Transverse colon (tissue), 4 donors: ENCODE measurements around the gene AKAP7. TPM values are rescaled to one million over a fixed set of nuclear protein-coding genes. Genes with fewer than 3 reads are reported as not detected.

Source experiments
- DNase-seq: peaks from one replicate; pipeline ENCODE4 v3.0.0-alpha.2; 2019
- H3K27ac ChIP-seq, 4 donors: fragments of 200-600 bp; sonication (generic); 2 replicates each; pipeline ENCODE4 v1.5.1; 2016 to 2018; ENCODE audit warnings: inconsistent platforms in 4 of 4
- H3K27me3 ChIP-seq: fragments of 200-600 bp; sonication (generic); 2 replicates; pipeline ENCODE4 v1.5.1; 2017; ENCODE audit warnings: inconsistent platforms
- H3K36me3 ChIP-seq, 4 donors: fragments of 200-600 bp; sonication (generic); 2 replicates each; pipeline ENCODE4 v1.5.1; 2017 to 2019; ENCODE audit warnings: inconsistent platforms in 4 of 4
- H3K4me1 ChIP-seq, 4 donors: fragments of 200-600 bp; sonication (generic); 2 replicates each; pipeline ENCODE4 v1.5.1; 2017 to 2020; ENCODE audit warnings: inconsistent platforms in 4 of 4
- H3K4me3 ChIP-seq, 4 donors: fragments of 200-600 bp; sonication (generic); 1 replicate in 1 of 4; 2 replicates in 3 of 4; pipeline versions ENCODE4 v1.5.1 to v1.6.1; 2017 to 2019; ENCODE audit warnings: inconsistent platforms in 4 of 4
- H3K9me3 ChIP-seq, 2 donors: fragments of 200-600 bp; sonication (generic); 2 replicates each; pipeline ENCODE4 v1.5.1; 2017 to 2019; ENCODE audit warnings: inconsistent platforms in 2 of 2
- CTCF ChIP-seq, 5 experiments: fragments of 200-600 bp in 3 of 5; fragments of 450-650 bp in 2 of 5; sonication (generic) in 3 of 5; IDR thresholded peaks; 1 replicate in 2 of 5; 2 replicates in 3 of 5; pipeline ENCODE4 v1.5.1; 2016 to 2017; ENCODE audit warnings: antibody characterized with exemption in 5 of 5, inconsistent platforms in 3 of 5, mild to moderate bottlenecking in 2 of 5, moderate library complexity in 1 of 5
- EP300 ChIP-seq: sonication (generic); formaldehyde crosslinking; IDR thresholded peaks from one replicate; pipeline ENCODE4 v1.6.1; 2017; ENCODE audit warnings: antibody characterized with exemption, low read depth
- POLR2A ChIP-seq: fragments of 450-650 bp; IDR thresholded peaks from one replicate; pipeline ENCODE4 v1.6.1; 2016; ENCODE audit warnings: antibody characterized with exemption, mild to moderate bottlenecking, moderate library complexity
- POLR2AphosphoS5 ChIP-seq, 3 donors: sonication (generic); formaldehyde crosslinking; IDR thresholded peaks; one replicate each; pipeline ENCODE4 v1.6.1; 2016; ENCODE audit warnings: antibody characterized with exemption in 3 of 3
- WGBS, 2 donors: methylation state at CpG; one replicate each; pipeline ENCODE4 v1.1.5; 2018; ENCODE audit warnings: low coverage in 1 of 2; 5-methylcytosine and 5-hydroxymethylcytosine counted together
- in situ Hi-C, 4 donors: fragments of 200-750 bp; cut with MboI; loops; one replicate each; pipeline versions ENCODE4 v1.15.0 to v1.15.1; 2017; ENCODE audit warnings: low sequenced_read_pairs in 3 of 4, low pct_ligation_motif_present in 1 of 4, low pct_unique_long_range_greater_than_20kb in 1 of 4
- intact Hi-C: fragments of 100-400 bp; cut with DNase I; formaldehyde crosslinking; loops from one replicate; pipeline ENCODE4 v1.15.1; 2023; ENCODE audit warnings: low total_unique reads
- total RNA-seq, 4 donors: library from RNA; depleted of rRNA; stranded (reverse); fragments of >200 nt; gene quantifications; one replicate each; pipeline ENCODE4 v1.1.0, GENCODE V29; 2016

Gene AKAP7
- total RNA-seq, 4 donors from 2014 or later: 4.9 to 19.1 (median 12.0) TPM

- Histone ChIP-seq H3K4me3 (no peak overlapping the region), H3K9me3 (no peaks in the 10 kb centered on the region), H3K27me3 (no peaks in the 10 kb centered on the region), H3K27ac (no peak overlapping the region), H3K36me3 (no peaks in the 10 kb centered on the region), H3K4me1 (no peaks in the 10 kb centered on the region)
- 85 to 90% methylated on average over 3 to 4 of the region's 4 CpGs for whole genome bisulfite sequencing, 2 donors
- in situ Hi-C loops (no loop called here), intact Hi-C loops (no loop called here)
- TF ChIP-seq CTCF (IDR thresholded peaks at IDR 0.05) (no peak), EP300 (no peak), POLR2A (no peak), POLR2AphosphoS5 (IDR thresholded peaks at IDR 0.05) (no peak)
- DNase-seq: no peak
These were observed 130.7 kb downstream of the AKAP7 start for GRCh38 chr6:131265939-131266338.

- H3K27me3 ChIP-seq: no peaks in the 10 kb centered on the region
- no peak overlapping the region for H3K4me3 ChIP-seq
- intact Hi-C loops (no loop called here), in situ Hi-C loops (no loop called here)
- H3K36me3 ChIP-seq: no peaks in the 10 kb centered on the region
- no peak overlapping the region for H3K27ac ChIP-seq
- no peak for DNase-seq
- WGBS, 2 donors: 93 to 95% methylated on average over 5 of the region's 5 CpGs
- no peaks in the 10 kb centered on the region for H3K9me3 ChIP-seq
- no peaks in the 10 kb centered on the region for H3K4me1 ChIP-seq
- TF ChIP-seq EP300: no peak
- TF ChIP-seq POLR2A: no peak
- TF ChIP-seq POLR2AphosphoS5 (IDR thresholded peaks at IDR 0.05): no peak
- TF ChIP-seq CTCF (IDR thresholded peaks at IDR 0.05): no peak
These were observed 133.0 kb downstream of the AKAP7 start for GRCh38 chr6:131268303-131268702.

- H3K27ac ChIP-seq: no peak overlapping the region
- intact Hi-C loops (no loop called here), in situ Hi-C loops (no loop called here)
- no peaks in the 10 kb centered on the region for H3K9me3 ChIP-seq
- H3K4me1 ChIP-seq: no peaks in the 10 kb centered on the region
- no peaks in the 10 kb centered on the region for H3K36me3 ChIP-seq
- WGBS, 2 donors: 81 to 96% methylated on average over 3 of the region's 3 CpGs
- TF ChIP-seq EP300 (no peak), POLR2AphosphoS5 (IDR thresholded peaks at IDR 0.05) (no peak), CTCF (IDR thresholded peaks at IDR 0.05) (no peak), POLR2A (no peak)
- H3K4me3 ChIP-seq: no peak overlapping the region
- DNase-seq: no peak
- H3K27me3 ChIP-seq: no peaks in the 10 kb centered on the region
These were observed 134.5 kb downstream of the AKAP7 start for GRCh38 chr6:131269565-131270391.

GRCh38 chr6:131270534-131270933 is 135.3 kb downstream of the AKAP7 start:
- 97% methylated on average over 3 of the region's 3 CpGs for WGBS, 2 donors
- intact Hi-C loops (no loop called here), in situ Hi-C loops (no loop called here)

More at GRCh38 chr6:131270534-131270933, 135.3 kb downstream of the AKAP7 start:
- no peaks in the 10 kb centered on the region for H3K36me3 ChIP-seq
- H3K27ac ChIP-seq: no peak overlapping the region
- no peaks in the 10 kb centered on the region for H3K27me3 ChIP-seq
- H3K4me3 ChIP-seq: no peak overlapping the region
- DNase-seq: no peak
- no peaks in the 10 kb centered on the region for H3K4me1 ChIP-seq
- TF ChIP-seq EP300: no peak
- no peak for TF ChIP-seq POLR2AphosphoS5 (IDR thresholded peaks at IDR 0.05)
- TF ChIP-seq POLR2A: no peak
- no peak for TF ChIP-seq CTCF (IDR thresholded peaks at IDR 0.05)
- H3K9me3 ChIP-seq: no peaks in the 10 kb centered on the region
